Measurements from ENCODE around the gene CNGA3.

CNGA3 gene

GRCh38 chr2:98378196-98378595 lies 31.9 kb downstream of the CNGA3 start:
- no peak for DNase-seq

DNA sequence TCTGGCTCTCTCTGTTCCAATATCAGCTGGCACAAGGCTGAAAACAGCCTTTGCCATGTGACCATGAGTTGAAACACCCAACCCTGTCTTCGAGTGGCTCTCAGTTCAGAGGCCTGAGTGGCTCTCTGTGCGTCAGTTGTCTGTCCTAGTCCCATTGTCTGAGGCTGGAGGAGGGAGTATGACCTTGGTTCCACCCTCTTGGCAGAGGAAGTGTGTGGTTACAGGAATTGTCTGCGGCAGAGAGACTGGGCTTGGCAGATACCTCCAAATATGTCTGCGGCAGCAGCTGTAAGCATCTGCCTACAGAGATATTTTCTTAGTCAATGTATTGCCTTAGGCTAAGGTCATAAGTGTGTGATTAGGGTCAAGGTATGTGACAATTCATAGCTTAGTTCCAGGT lies 32.6 kb downstream of the CNGA3 start:
- peak in 3 of 14 donors; percentile 4 to 27 (median 9) for DNase-seq

DNA sequence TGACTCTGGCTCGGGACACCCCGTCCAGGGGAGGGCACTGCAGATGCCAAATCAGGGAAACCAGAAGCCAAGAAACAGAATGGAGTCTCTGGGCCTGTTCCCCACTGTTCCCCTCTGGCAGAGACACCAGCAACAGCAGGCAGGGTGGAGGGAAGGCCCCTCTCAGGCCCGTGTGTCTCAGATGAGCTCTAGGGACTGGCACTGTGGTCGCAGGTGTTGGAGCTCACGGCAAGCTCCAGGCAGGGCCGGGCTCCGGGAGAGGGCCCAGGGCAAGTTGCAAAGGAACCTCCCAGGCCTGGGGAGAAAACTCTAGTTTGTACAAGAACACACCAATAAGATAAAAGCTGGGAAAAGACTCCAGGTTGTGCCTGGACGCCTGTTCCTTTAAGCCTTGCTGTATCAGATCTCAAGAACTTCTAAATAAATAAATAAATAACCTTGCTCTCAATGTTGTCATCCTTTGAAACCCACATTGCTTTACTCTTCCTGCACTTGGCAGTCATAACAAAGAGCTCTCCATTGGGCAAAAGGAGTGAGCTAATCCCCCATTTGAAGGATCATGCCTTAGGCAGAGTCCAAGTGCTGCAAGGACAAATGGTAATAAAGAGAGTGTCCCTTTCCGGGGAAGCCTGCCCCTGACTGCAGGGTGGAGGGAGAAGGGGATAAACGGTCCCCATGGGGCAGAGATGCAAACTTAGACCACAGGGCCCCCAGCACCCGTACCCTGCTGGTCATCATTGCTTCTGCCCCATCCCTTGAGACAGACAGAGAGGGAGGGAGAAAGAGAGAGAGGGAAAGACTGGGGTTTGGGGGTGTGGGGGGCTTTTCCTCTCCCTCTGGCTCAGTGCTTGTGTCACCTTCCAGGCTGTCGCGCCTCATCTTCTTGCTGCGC lies 33.3 kb downstream of the CNGA3 start:
- DNase-seq: no peak

GRCh38 chr2:98380203-98380535 lies 33.9 kb downstream of the CNGA3 start:
- DNase-seq: no peak

- no peak for DNase-seq
These were observed 35.2 kb downstream of the CNGA3 start for GRCh38 chr2:98381494-98381893.

GRCh38 chr2:98382086-98382485 lies 35.8 kb downstream of the CNGA3 start:
- no peak for DNase-seq

- no peak for DNase-seq
These were observed 36.5 kb downstream of the CNGA3 start for GRCh38 chr2:98382739-98383138.

DNA sequence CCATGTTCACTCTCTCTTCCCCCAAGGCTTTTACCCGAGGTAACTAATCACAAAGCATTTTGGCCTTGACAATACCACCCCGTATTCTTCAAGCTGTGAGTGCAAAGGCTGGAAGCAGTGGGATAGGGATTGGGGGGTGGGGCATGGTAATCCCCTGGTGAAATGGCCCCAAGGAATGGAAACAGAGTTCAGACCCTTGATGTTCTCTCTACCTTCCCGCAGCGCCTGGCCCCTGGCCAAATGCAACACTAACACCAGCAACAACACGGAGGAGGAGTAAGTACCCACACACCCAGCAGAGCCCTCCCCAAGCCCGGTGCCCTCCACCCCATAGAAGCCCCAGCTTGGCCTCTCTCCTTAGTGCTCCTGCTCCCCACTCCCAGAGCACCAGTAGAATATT lies 36.9 kb downstream of the CNGA3 start:
- no peak for DNase-seq

DNA sequence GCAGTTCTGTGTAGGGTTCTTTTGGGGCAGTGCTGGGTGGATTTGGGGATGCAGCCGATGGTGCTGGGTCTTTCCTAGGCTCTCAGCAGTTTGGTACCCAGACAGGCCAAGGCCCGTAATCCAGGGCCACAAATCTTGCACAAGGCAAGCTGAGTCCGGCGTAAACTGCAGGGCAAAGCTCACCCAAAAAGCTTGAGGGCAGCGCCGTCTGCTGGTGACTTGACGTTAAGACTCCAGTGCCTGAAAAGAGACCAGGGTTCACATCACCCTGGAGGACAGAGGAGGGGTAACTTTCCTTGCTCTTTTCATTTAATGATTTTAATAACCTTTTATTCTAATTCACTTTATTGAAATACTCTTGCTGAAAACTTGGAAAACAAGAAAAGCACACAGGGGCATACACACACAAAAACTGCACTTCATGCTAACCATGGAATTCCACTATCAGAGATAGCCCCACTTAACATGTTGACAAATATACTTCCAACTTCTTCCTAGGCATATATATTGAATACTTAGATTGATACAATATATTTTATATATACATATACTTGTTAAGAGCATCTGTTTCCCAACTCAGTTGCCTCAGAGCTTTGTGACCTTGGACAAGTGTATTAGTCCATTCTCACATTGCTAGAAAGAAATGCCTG lies 38.9 kb downstream of the CNGA3 start:
- peak in 12 of 14 donors; percentile 10 to 71 (median 50) for DNase-seq

GRCh38 chr2:98387478-98387877 lies 41.2 kb downstream of the CNGA3 start:
- DNase-seq: no peak

DNA sequence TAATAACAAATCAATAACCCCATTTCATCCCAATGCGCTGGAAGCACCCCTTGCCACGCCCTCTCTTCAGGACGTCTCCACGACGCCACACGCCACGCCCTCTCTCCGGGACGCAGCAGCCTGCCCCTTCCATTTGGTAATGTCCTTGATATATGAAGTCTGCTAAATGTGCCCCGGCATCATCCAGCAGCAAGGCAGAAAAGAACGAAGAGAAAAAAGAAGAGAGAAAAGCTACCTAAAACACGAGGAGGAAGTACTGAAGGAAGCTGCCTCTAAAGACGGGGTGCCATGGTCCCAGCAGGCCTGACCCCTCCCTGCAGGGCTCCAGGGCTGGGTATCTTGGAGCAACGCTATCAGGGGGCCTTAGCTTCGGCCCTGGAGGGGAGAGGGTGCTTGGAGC lies 41.8 kb downstream of the CNGA3 start:
- no peak for DNase-seq

GRCh38 chr2:98388601-98389250 lies 42.5 kb downstream of the CNGA3 start:
- no peak for DNase-seq

- no peak for DNase-seq
These were observed 43.0 kb downstream of the CNGA3 start for GRCh38 chr2:98389251-98389605.

- no peak for DNase-seq
These were observed 44.6 kb downstream of the CNGA3 start for GRCh38 chr2:98390571-98391476.

GRCh38 chr2:98391581-98392270 lies 45.5 kb downstream of the CNGA3 start:
- no peak for DNase-seq

DNA sequence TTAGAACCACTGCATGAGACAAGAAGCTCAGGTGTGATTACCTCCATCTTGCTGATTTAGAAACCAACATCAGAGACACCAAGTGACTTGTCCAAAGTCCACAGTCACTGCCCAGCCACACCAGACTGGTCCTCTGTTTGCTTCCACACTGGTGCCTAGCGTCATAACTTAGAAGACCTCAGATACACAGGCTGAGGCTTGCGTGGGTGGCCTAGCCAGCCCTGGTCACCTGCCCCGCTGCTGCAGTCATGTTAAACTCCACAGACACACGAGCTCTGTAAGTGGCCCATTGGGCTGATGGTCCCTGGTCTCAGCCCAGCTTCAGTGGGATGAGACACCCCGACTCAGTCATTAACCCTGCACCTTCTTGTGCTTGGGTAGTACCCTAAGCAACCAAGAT lies 47.1 kb downstream of the CNGA3 start:
- no peak for DNase-seq

- DNase-seq: no peak
These were observed 48.4 kb downstream of the CNGA3 start for GRCh38 chr2:98394595-98395153.

- no peak for DNase-seq
These were observed 49.7 kb downstream of the CNGA3 start for GRCh38 chr2:98395977-98396376.

DNA sequence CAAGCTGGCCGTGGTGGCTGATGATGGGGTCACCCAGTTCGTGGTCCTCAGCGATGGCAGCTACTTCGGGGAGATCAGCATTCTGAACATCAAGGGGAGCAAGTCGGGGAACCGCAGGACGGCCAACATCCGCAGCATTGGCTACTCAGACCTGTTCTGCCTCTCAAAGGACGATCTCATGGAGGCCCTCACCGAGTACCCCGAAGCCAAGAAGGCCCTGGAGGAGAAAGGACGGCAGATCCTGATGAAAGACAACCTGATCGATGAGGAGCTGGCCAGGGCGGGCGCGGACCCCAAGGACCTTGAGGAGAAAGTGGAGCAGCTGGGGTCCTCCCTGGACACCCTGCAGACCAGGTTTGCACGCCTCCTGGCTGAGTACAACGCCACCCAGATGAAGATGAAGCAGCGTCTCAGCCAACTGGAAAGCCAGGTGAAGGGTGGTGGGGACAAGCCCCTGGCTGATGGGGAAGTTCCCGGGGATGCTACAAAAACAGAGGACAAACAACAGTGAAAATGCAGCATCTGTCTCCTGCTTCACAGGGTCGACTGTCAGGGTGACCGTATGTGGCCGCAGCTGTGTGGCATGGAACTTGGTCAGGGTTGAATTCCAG lies 50.6 kb downstream of the CNGA3 start:
- DNase-seq: no peak

GRCh38 chr2:98399140-98399539 lies 52.9 kb downstream of the CNGA3 start:
- DNase-seq: no peak

DNA sequence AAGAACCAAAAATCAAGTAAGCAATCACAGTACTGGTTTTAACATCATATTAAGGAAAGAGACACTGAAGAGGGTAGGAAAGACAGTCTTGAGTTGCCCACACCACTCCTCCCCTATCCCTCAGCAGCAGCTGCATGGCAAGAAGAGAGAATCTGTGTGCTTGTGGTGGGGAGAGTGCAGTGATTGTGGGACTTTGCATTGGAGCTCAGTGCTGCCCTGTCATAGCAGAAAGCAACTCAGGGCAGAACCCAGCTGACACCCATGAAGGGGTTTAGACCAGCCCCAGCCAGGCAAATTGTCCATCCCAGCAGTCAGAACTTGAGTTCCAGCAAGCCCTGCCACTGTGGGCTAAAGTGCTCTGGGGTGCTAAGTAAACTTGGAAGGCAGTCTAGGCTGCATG lies 57.6 kb downstream of the CNGA3 start:
- DNase-seq: no peak

Data from C1 segment of cervical spinal cord (tissue), 14 donors.